Ramos (cell line): ENCODE measurements around the gene TBC1D21.
"Not testable (repeated sequence)": the region's sequence is repeated elsewhere in the genome, so short reads cannot be mapped to it uniquely, and the experiment has no call there.

Experiments
- in situ Hi-C: fragments of 300-500 bp; cut with MboI; formaldehyde crosslinking; loops from one replicate; pipeline ENCODE4 v1.14.3; 2022; ENCODE audit warnings: low sequenced_read_pairs; ENCODE audit not compliant: unreplicated experiment

The TBC1D21 gene

DNA sequence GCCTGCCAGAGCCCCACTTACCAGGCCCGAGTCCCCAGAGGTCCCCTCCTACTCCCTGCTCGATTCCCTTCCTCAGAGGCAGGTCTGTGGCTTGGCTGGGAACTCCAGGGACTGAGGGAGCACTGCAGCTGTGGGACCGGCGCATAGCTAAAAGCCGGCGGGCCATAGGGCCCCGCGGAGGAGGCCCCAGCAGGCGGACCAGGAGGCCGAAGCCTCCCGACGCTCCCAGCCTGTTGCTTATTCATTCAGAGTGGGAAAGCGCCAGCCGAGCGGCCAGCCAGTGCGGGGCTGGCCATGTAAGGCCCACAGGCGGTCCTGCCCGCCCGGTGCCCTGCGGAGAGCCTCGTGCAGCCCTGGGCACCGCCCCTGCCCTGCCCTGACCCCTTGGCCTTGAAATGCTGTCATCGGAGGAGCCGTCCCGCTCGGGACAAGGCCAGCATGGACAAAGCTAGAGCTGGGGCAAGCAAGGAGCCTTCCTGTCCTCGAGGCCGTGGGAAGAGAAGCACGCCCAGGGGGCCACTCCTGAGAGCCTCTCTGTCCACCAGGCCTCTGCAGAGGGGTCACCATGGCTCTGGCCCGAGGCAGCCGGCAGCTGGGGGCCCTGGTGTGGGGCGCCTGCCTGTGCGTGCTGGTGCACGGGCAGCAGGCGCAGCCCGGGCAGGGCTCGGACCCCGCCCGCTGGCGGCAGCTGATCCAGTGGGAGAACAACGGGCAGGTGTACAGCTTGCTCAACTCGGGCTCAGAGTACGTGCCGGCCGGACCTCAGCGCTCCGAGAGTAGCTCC, 53.0 kb downstream of the TBC1D21 start, which contains the start of gene LOXL1:
LOXL1 (plus strand) TSS at position 244 of the 784 bp plus-strand sequence; CDS start at position 566, 322 bp downstream.
- in situ Hi-C loops = no loop called here

- in situ Hi-C loops = no loop called here
These were observed 53.7 kb downstream of the TBC1D21 start for GRCh38 chr15:73927003-73927475.

DNA sequence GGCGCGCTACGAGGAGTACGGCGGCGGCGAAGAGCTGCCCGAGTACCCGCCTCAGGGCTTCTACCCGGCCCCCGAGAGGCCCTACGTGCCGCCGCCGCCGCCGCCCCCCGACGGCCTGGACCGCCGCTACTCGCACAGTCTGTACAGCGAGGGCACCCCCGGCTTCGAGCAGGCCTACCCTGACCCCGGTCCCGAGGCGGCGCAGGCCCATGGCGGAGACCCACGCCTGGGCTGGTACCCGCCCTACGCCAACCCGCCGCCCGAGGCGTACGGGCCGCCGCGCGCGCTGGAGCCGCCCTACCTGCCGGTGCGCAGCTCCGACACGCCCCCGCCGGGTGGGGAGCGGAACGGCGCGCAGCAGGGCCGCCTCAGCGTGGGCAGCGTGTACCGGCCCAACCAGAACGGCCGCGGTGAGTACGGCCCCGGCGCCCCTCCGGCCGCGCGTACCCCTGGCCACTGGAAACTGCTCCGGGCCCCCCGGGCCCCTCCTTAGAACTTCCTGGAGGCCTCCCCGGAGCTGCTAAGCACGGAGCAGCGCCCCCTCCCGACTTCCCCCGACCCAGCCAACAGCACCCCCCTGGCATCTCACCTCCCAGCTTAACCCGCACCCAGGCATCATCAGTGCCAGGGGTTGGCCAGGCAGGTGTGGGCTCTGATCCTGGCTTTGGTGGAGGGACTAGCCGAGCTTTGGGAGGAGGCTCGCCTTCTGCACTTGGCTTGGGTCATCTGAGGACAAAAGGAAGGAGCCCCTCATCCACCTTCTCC, 54.3 kb downstream of the TBC1D21 start:
- in situ Hi-C loops = no loop called here

DNA sequence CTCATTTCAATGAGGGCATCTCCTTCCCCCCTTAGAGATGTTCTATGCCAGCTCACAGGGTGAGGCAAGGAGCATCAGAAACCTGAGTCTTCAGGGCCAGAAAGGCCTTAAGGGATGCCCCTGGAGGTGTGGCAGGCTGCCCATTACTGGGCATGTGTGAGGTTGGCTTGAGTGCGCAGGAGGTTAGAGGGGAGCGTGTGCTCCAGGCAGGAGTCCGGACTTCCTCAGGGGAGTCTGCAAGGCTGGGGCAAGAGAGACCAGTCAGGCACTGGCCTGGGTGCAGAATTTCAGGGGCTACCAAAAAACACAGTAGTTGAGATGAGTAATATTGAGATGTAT, 54.8 kb downstream of the TBC1D21 start:
- in situ Hi-C loops = no loop called here

- in situ Hi-C loops = no loop called here
These were observed 55.7 kb downstream of the TBC1D21 start for GRCh38 chr15:73928971-73929627.

- in situ Hi-C loops = no loop called here
These were observed 57.0 kb downstream of the TBC1D21 start for GRCh38 chr15:73930371-73930770.

DNA sequence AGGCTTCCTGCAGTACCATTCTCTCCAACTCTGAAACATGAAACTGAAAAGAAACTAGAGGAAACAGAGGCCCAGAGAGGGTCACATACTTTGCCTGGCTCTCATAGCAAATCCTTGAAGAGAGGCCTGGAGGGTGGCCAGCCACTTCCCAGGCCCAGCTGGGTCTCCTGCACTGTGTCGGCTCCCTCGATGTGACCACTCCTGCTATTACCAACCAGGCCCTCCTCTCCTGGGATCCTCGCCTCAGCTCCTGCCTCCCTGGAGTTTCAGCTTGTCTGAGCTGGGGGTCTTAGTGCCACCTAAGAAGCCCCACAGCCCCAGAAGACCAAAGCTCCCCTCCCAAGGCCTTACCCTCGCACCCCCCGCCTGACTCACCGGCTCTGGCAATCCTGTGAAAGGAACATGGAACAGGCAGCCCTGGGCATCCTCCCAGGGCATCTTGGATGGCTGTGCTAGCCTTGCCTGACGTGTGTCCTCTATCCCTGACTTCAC, 57.5 kb downstream of the TBC1D21 start:
- in situ Hi-C loops = no loop called here

DNA sequence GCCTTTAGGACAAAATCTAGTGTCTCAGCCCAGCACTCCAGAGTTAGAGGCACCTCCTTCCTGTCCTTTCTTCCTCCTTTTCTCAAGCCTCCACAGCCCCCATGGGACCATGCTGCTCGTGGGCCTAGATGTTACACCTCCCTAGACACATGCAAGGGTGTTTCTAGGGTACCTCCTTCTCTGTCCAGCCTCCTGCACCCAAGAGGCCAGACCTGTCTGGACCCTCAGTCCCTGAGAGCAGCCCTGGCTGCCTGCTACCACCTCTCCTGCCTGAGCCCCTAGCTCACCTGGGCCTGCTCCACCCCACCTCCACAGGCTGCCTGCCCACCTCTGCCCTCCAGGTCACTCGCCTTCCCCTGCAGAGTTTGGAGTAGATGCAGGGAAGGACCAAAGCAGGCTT, 58.1 kb downstream of the TBC1D21 start:
- in situ Hi-C loops = no loop called here

DNA sequence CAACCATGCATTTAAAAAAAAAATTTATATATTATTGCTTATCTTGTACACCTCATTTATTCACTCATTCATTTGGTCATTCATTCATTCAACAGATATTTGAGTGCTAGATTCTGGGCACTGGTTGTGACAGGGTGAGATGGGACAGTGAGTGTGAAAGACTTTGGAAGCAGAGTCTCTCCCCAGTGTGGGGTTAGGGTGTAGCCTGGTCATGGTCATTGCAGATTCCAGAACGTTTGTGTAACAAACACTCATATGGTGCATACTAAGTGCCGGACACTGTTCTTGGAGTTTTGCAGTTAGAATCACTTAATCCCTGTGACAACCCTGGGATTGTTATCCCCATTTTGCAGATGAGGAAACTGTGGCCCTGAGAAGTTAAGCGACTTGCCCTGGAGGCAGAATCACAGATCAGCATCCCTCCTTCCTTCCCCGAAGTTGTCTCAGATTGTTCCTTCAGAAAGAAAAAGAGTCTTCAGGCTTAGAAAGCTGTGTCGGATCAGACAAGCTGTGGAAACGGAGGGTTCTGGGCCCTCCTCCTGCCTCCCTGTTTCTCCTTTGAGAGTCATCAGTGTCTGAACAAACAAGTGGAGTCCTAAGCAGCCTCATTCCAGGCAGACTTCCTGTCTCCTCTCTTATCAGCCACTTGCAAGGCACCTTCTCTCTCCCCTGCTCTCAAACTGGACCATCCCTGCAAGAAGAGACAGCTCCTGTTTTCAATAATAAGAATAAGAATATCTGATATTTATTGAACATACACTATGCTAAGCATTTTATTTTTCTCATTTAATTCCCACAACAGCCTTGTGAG, 59.2 kb downstream of the TBC1D21 start:
- in situ Hi-C loops = no loop called here

DNA sequence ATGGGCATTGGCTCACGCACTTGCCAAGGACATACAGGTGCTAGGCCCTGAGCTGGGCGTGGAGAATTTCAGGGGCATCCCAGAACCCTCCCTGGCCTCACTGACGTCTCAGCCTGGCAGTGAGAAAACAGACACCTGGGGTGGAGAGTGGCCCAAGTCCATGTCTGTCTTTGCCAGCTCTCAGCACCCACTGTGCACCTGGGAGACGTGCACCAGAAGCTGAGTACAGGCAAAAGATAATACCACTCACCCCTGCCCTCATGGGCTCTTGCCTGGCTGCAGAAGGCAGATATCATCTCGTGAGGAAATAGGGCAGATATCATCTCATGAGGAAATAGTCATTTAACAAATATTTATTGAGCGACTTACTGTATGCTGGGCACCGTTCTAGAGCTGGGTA, 60.9 kb downstream of the TBC1D21 start:
- in situ Hi-C loops = no loop called here

DNA sequence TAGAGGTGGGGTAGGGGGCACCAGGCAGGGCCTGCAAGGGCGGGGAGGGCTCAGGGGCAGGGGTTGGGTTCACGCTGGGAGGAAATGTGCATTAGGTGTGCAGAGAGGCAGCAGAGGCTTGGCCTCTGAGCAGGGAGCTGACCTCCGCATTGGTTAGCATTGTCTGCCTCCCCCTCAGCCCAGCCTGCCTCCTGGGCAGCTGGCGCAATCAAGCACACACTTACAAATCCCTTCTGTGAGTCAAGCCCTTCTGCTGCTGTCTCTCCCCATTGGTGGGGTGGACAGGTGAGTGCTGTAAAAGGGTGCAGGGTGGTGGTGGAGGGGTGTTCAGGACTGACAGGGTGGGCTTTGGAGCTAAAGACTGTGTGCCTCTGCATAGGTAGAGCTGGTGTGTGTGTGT, 62.2 kb downstream of the TBC1D21 start:
- in situ Hi-C loops = no loop called here

- in situ Hi-C loops = no loop called here
These were observed 62.8 kb downstream of the TBC1D21 start for GRCh38 chr15:73936181-73936580.

- in situ Hi-C loops = no loop called here
These were observed 63.4 kb downstream of the TBC1D21 start for GRCh38 chr15:73936588-73937290.

- in situ Hi-C loops = no loop called here
These were observed 63.9 kb downstream of the TBC1D21 start for GRCh38 chr15:73937296-73937695.

DNA sequence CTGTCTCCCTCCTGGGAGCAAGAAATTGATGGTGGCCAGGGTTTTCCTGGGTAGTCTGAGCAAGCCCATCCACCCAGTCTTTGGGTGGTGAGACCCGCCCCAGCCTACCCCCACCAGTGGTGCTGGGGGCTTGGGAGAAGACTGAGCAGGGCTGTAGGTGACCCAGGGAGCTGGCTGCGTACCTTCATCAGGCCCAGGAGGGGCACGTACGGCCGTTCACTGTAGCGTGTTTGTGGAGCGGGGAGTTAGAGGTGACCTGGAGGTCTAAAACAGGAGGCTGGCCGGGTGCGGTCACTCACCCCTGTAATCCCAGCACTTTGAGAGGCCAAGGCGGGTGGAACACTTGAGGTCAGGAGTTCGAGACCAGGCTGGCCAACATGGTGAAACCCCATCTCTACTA, 64.4 kb downstream of the TBC1D21 start:
- in situ Hi-C loops = no loop called here

- in situ Hi-C loops = not testable (repeated sequence)
These were observed 65.2 kb downstream of the TBC1D21 start for GRCh38 chr15:73938516-73938915.
